ENCODE data around the gene ISYNA1.
A peak's percentile ranks its signal among the peaks of the same experiment; 100 is the strongest.

The ISYNA1 gene

DNA sequence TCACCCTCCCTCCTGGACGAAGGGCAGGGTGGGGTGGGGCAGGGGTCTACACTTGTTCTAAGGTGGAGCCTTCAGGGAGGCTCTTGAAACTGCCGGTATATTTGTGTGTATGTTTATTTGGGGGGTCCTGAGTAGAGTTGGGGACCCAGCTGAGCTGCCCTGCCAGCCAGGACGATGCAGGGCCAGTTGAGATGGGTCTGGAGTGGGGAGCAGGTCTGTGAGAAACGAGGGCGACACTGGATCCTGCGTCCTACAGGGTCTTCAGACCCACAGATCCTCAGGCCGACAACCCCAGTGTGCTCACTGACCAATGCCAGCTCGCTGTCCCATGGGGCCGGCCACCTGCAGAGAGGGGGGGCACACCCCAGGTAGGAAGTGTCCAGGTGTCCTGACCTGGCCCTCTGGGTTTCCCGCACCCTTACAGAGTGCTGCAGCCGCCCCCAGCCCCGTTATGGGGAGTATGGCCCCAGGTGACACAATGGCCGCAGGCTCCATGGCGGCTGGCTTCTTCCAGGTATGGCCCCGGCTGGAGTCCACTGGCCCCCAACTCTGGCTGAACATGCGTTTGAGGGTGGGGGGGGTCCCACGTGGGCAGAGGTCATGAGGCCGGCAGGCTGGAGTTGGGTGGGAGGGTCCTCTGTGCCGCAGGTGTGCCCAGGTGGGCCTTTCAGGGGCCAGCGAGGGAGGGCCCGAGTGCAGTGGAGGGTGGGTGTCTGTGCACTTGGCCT, 7.4 kb downstream of the ISYNA1 start:
- peak; percentile 48 for DNase-seq

DNA sequence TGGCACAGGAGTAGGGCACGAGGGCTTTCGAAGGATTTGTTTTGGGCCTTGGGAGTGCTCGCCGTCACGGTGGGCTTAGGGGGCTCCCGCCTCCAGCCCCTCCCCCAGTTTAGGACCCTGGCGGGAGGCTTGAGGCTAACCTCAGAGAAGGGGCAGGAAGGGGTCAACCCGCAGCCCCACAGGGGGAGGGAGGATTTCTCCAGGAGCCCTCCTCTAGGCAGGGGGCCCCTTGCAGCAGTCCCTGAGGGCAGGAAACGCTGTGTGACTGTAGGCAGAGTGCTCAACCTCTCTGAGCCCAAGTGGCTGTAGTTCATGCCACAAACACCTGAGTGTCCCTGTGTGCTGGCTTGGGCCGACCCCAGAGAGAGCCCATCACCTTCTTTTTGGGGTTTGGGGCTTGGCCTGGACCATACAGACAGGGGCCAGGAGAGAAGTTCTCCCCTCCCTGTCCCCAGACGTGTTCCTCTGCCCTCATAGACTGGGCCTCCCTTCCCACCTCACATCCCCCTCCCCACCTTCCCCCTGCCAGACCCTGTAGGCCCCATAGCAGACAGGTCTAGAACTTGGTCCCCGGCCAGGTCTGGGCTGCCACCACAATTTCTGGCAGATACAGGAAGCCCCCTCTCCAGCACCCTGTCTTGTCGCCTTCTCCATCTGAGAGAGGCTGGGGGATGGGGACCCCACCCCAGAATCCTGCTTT, 8.1 kb downstream of the ISYNA1 start:
- DNase-seq = peak; percentile 50

DNA sequence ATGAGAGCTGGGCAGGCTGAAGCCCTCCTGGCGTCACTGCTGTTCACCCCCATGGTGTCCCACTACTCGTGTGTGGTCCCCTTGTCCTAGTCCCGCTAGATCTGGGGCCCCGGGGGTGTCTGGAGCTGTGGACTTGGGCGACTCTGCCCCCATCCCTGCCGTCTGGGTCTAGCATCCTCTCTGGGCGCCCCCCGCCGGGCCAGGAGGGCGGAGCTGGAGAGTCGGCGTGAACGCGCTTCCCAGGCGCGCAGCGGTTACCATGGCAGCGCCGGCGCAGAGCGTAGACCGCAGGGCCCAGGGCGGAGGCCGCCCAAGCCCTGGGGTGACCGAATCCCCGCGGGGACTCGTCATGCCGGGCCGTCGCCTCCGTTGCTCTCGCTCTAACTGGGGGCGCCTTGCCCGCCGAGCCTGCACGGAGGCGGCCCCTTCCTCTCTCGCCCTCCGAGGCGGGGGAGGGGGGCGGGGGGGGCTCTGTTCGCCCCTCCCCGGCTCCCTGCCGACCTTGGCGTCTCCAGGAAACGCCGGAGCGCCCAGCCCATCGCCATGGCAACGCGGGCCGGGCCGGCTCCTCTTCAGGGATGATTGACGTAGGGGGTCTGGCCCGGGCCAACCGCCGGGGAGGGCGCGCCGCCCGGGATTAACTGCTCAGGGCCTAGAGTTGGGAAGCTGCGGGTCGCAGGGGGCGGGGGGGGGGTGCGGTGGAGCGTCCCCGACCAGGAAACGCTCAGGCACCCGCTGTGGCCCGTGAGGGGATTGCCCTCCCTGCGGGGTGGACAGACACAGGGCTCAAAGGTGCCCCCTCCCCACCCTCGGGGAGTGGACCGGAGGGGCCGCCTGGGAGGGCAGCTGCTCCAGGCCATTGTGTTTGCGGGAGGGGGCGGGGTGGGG, 8.9 kb downstream of the ISYNA1 start:
- peak; percentile 89 for DNase-seq

DNA sequence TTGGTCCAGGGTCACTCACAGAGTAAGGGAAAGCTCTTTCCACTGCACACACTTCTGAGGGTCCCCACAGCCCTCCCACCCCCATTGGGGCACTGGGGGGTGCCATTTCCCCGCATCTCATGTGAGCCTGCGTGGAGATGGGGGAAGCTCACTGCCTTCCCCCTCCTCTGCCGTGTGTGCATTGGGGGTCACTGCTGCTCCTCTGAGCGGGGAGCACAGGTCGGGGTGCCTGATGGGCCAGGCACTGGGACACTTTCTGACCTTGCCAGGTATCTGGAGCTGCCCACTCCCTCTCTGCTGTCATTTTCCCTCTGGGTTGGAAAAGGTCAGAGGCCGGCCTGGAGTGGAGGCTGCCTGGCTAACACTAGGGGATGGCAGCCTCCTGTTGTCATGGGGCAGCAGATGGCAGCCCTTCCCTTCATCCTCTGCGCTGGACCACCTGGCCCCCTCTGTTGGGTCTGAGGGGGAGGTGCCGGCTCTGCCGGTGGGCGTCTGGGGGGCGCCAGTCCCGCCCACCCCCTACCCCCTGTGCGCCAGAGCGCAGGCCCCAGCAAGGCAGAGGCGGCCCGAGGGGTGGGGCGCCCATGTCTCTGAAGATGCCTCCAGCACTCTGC, 9.7 kb downstream of the ISYNA1 start:
- no peak for DNase-seq

DNA sequence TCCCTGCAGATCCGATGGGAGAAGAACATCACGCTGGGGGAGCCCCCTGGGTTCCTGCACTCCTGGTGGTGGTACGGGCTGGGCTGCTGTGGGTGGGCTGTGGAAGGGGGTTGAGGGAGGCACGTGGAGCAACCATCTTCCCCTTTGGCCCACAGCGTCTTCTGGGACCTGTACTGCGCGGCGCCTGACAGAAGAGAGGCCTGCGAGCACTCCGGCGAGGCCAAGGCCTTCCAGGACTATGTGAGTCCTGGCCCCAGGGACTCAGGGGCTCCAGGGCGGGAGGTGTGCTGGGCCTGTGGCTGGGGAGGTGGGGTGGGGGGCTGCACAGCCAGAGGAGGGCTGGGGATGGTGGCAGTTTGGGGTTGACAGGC, 10.2 kb downstream of the ISYNA1 start:
- DNase-seq = no peak

DNA sequence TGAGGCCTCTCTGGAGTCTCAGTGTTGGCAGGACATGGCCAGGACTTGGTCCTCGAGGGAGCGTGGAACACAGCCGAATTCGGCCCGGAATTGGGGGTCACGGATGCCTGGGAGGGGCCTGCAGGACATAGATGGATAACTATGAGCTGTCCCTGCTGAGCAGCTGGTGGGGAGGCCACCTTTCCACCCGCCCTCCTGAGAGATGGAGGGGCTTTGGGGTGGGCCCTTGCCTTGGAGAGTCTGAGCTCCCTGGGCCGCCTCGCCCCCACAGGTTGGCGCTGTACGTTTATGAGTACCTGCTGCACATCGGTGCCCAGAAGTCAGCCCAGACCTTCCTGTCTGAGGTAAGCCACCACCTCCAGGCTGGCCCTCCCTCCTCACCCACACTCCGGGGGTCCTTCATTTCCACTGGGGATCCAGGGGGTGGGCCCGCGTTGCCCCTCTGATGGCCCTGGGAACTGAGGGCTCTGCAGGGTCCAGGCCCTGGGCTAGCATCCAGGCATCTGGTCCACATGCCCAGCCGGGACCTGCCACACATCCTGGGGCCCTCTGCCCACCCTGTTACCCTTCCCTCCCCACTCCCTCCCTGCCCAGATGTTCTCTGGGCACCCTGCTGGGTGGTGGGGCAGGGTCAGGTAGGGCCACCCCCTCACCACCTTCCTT, 10.7 kb downstream of the ISYNA1 start:
- DNase-seq = no peak

DNA sequence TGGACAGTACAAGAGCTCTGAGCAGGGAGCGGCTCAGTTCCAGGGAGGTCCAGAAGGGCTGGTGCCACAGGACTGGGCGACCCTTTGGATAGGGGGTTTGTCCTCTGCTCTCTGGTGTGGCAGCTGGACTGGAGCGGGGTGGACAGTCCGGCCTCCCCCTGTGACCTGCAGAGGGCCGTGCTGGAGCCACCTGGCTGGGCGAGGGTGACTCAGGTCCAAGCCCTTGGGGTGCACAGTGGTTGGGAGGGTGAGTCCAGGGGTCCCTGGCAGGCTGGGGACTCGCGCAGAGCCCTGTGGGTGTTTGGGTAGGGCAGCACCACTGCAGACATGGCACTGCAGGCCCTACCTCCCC, 11.5 kb downstream of the ISYNA1 start:
- no peak for DNase-seq

DNA sequence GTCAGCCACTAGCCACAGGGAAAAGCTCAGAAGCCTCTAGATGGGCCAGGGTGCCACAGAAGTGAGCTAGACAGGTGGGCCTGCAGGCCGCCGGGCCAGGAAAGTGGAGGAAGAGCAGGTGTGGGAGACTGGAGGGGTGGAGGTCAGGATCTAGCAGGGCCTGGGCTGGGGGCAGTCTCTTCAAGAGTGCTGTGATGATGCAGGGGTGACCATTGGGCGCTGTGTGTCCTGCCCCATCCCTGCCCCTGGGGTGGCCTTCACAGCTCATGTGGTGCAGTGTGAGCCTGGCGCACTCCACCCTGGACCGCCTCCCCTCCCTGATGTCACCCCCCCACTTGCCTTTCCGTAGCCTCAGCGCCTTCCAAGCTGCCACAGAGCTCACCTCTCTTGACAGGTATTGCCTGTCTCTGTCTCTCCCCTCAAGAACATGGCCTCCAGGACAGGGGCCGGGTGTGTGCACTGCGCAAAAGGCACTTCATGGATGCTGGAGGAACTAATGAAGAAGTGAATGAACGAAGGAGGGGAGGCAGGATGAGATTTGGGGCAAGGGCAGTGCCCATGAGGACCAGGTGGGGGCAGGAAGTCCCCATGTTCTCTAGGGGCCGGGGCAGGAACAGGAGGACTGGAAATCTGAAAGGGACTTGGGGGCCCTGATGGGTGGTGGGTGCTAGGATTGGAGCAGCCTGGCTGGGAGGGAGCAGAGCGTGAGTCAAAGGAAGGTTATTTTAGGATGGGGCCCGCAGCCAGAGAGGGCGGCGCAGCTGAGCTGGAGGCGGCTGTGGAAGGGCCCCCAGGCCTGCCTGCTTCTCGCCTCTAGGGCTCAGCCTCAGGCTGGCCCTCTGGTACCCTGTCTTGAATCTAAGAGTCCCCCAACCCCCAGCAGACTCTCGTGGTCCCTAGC, 12.2 kb downstream of the ISYNA1 start:
- DNase-seq = peak; percentile 84

DNA sequence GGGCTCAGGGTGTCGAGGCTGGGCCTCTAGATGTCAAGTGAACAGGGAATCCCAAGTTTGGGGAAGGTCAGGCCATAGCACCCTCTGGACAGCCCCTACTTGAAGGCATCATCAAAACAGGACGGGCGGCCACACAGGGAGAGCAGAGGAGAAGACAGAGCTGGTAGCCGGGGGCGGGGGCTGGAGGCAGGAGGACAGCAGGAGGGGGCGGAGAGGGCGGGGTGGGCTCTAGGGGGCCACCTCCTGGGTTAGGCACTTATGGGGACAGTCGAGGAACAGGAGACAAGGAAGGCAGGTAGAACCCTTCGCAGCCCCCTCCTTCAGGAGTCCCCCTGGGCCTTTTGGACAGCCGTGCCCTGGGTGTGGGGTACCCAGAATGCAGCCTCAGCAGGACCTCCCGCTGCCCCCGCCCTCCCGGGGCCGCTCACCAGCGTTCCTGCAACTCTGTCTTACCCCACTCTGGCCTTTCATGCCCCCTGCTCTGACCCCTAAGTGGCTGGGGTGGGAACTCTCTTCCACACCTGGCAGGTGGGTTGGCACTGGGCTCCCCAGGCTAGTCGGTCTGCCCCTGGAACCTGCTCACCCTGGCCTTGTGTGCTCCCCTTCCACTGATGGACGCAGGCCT, 12.9 kb downstream of the ISYNA1 start:
- no peak for DNase-seq

DNA sequence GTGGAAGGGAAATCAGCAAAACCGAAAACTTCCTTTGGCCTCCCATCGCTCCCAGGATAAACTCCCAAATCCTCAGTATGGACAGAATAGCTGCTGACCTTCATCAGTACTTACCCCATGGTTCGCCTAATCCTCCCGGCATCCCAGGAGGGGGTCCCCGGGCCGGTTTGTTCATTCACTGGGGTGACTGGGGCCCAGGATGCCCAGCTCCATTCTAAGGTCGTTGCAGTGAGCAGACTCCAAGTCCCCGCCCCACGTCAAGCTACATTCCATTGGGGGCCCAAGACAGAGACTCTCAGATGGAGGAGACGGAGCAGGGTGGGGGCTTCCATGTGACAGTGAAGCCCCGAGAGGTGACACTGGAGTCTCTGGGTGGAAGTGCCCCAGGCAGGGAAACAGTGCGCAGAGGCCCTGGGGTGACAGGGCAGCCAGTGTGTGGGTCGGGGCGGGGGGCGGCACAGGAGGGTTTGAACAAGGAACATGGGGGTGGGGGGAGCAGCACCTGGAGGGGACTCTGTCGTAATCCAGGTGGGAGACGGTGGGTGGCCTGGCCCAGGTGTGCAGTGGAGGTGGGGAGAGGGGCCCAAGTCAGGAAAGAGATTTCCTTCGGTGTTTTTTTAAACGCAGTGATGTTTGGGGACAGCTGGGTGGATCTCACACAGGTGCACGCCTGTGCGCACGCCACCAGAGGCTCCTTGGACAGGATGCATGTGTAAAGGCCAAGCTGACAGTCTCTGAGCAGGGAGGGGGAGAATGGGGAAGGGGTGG, 13.6 kb downstream of the ISYNA1 start:
- no peak for DNase-seq

DNA sequence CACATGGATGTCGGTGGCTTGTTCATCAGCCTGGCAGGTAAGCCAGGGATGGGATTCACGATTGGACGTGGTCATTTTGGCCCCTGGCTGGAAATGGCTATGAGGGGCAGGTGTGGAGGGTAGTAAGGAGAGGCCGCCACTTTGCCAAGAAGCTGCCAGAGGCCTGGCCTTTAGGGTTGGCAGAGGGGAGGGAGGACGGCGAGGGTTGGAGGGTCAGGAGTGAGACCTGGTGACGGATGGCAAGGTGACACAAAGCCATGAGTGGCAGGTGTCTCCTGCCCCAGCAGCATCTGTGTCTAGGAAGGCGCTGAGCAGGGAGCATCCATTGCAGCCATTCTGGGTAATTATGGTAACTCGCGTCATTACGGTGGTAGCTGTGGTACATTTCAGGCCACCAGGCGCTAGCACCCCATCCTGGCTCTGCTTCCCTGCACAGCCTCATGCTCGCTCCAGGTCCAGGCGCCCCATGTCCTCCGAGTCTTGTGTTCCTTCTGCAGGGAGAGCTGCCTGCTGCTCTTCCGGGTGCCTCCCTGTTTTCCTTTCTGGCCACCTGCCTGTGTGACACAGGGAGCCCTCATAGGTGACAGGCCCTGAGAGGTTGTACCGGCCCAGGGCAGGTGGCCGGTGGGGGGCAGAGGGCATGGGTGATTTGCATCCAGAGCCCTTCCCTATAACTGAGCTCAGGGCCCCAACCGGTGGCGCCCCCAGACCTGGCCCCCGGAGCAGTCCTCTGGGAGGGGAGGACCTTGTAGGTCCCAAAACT, 14.5 kb downstream of the ISYNA1 start:
- no peak for DNase-seq

DNA sequence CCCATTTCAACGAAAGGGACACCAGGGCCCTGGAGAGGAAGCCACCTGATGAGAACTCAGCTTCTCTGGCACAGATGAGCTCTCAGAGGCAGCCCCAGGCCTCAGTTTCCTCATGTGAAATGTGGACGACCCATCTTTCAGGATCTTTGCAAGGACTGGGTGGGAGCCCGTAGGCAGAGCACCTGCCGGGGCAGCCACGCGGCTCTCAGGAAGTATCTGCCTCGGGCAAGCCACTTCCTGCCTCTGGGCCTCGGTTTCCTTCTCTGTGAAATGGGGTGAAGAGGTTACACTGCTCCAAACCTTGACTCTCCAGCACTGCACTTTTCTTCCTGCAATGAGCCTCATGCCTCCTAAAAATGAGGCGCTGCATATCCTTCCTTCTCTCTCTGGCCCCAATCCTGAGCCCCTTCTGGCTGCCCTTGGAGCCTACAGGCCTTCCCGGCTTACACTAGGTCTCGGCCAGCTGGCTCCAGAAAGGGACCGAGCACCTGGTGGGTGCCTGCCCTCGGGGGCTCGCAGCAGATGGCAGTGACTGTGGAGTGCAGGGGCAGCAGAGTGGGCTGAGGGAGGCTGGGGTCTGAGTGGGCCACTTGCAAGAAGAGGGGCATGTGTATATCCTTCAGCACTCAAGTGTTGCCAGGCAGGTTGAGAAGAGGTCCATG, 15.3 kb downstream of the ISYNA1 start:
- no peak for DNase-seq

DNA sequence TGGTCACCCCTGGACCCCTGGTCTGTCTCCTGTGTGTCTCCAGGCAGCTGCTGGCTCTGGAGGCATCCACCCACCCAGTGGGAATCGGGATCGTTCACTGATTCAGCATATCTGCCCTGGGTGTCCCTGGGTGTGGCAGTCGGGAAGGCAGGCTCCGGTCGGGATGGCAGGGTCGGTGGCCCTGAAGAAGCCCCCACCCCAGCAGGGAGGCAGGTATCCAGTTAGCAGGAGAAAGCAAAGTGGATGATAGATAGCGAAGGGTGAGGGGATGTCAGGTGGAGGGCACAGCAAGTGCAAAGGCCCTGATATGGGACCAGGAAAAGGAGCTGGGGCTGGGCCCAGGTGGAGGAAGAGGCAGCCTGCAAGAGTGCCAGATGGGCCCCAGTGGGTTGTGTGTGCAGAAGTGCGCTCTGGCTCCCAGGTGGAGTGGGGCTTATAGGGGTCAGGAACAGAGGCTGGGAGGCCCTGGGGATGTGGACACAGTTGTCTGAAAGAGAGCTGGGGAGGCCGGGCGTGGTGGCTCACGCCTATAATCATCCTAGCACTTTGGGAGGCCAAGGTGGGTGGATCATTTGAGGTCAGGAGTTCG, 16.5 kb downstream of the ISYNA1 start:
- no peak for DNase-seq

DNA sequence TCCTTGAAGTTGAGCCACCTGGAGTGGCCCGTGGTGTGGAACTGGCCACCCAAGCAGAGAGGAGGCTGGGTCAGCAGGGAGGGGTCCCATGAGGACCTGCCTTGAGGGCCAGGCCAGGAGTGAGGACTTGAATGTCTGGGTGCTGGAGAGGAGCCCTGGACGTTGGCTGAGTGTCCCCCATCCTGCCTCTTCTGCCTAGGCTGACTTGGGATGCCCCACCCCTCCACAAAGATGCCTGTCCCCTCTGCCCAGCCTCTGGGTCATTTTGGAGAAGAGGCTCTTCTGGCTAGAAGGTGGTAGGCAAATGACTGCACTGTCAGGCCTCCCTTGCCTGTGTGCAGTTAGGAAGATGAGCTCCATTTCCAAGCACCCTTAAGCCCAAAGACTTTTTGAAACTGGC, 17.0 kb downstream of the ISYNA1 start:
- peak; percentile 43 for DNase-seq

DNA sequence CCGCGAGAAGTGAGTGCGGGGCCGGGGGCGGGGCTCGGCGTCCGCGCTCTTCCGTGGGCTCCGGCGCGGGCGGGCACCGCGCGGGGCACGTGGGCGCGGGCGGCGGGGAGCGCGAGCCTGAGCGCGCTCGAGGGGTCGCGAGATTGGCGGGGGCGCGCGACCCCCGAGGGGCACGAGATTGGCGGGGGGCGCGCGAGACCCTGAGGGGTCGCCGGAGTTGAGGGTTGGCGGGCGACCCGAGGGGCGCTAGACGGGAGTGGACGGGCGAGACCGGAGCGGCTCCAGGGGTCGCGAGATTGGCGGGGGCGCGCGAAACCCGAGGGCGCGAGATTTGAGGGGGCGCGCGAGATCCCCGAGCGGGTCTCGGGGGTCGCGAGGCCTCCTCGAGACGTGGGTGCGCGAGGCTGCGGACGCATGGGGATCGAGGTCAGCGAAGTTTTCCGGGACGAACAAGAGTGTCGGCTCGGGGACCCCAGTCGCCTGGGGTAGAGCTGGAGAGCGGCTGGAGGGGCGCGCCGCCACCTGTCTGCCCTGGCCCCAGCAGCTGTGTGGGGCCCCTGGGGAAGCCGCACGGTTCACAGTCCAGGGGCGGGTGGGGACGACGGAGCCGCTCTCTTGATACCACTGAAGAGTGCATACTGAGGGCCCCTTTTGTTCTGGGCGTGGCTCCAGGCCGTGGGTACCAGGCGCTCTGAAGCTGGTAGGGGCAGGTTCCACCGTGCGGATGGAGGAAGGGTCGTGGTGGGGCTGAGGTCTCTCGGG, 18.1 kb downstream of the ISYNA1 start:
- peak; percentile 67 for DNase-seq

DNA sequence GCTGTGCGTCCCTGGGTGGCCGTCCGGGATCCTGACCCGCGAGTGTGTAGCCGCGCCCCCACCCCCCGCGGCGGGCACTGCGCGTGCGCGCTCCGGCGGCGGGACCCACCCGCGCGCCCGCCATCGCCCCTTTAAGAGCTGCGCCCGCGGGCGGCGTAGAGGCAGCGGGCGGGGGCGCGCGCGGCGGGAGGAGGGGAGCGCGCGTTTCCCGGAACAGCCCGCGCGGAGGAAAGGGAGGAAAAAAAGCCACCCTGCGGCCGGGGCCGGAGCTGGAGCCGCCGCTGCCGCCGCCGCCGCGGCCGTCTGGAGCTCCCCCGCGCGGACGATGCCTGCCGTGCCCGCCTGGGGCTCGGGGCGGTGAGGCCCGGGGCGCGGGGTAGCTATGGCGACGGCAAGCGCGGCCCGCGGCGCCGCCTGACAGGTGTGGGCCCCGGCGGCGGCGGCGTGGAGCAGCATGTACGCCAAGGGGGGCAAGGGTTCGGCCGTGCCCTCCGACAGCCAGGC, 18.7 kb downstream of the ISYNA1 start, which contains the start of gene SSBP4:
TSS of gene SSBP4 (plus strand) at position 204 of the 504 bp plus-strand sequence. CDS start at position 455, 251 bp downstream.
- DNase-seq = peak; percentile 87

DNA sequence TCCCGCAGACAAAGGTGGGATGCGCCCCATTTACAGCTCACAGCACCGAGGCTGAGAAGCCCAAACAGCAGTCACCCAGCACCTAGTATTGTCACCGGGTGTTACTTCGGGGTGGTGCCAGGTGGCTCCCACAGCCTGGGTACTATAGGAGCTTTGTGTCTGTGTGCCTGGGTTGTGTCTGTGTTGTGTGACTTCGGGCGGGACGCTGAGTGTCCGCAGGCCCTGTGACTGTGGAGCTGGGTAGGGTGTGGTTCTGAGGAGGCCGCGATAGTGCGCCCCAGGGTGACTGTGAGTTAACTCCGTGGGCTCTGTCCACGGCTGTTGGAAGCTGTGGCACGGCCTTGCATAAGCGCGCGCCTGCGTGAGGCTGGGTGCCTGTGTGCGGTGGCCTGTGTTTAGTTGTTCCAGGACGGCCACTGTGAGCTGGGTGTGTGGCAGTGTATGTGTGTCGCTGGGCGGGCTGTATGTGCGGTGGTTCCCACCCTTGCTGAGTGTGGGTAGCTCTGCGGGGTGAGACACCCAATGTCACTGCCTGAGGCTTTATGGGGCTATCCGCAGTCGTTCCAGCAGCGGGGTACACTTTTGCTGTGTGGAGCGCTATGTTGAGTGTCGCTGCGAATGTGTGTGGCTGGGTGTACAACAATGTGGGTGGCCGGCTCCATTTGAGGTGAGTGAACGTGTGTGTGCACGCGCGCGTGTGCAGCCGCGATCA, 19.3 kb downstream of the ISYNA1 start:
- no peak for DNase-seq

Measured in femur (tissue), 1 donor.